Endodermal cell (in vitro differentiated cells): Measurements from ENCODE around the gene NOP9. TPM values are rescaled to one million over a fixed set of nuclear protein-coding genes. Genes with fewer than 3 reads are reported as not detected.

Source experiments
- DNase-seq: peaks from one replicate; pipeline ENCODE4 v3.0.0-alpha.2; 2017
- H3K27ac ChIP-seq: 2 replicates; pipeline ENCODE4 v1.5.1; 2013; ENCODE audit warnings: mild to moderate bottlenecking, low read depth, low read length, moderate library complexity
- H3K27me3 ChIP-seq: 2 replicates; pipeline ENCODE4 v1.6.1; 2013; ENCODE audit warnings: mild to moderate bottlenecking, low read length, moderate library complexity; ENCODE audit not compliant: insufficient read depth, control insufficient read depth, poor library complexity, severe bottlenecking
- H3K36me3 ChIP-seq: 2 replicates; pipeline ENCODE4 v1.7.0; 2013; ENCODE audit warnings: mild to moderate bottlenecking, low read length, moderate library complexity; ENCODE audit not compliant: control insufficient read depth, insufficient read depth
- H3K4me1 ChIP-seq: one replicate; pipeline ENCODE4 v1.7.0; 2013; ENCODE audit warnings: low read length; ENCODE audit not compliant: control insufficient read depth, insufficient read depth
- H3K4me3 ChIP-seq: 2 replicates; pipeline ENCODE4 v1.5.1; 2013; ENCODE audit warnings: mild to moderate bottlenecking, low read length, moderate library complexity
- H3K9ac ChIP-seq: 2 replicates; pipeline ENCODE4 v1.6.1; 2013; ENCODE audit warnings: mild to moderate bottlenecking, low read length, moderate library complexity; ENCODE audit not compliant: poor library complexity, severe bottlenecking; ENCODE audit errors: extremely low read depth
- H3K9me3 ChIP-seq: 2 replicates; pipeline ENCODE4 v1.6.1; 2013; ENCODE audit warnings: mild to moderate bottlenecking, low read length, moderate library complexity; ENCODE audit not compliant: control insufficient read depth
- H3K27ac Mint-ChIP-seq: 2 replicates; pipeline ENCODE4 v1.8.0; 2020; ENCODE audit warnings: mixed read lengths
- H3K27me3 Mint-ChIP-seq: 2 replicates; pipeline ENCODE4 v1.8.0; 2021; ENCODE audit warnings: mild to moderate bottlenecking, mixed read lengths; ENCODE audit not compliant: insufficient read depth
- H3K36me3 Mint-ChIP-seq: 2 replicates; pipeline ENCODE4 v1.8.0; 2020; ENCODE audit warnings: low read depth, mixed read lengths
- H3K4me1 Mint-ChIP-seq: 2 replicates; pipeline ENCODE4 v1.8.0; 2020; ENCODE audit warnings: mixed read lengths
- H3K4me3 Mint-ChIP-seq: 2 replicates; pipeline ENCODE4 v1.8.0; 2020; ENCODE audit warnings: mild to moderate bottlenecking, moderate library complexity, mixed read lengths
- H3K9me3 Mint-ChIP-seq: 2 replicates; pipeline ENCODE4 v1.8.0; 2020; ENCODE audit warnings: mild to moderate bottlenecking, mixed read lengths
- CTCF ChIP-seq: fragments of 200-600 bp; sonication (generic); conservative IDR thresholded peaks from 2 replicates; pipeline ENCODE4 v1.5.0; 2021; ENCODE audit warnings: antibody characterized with exemption, mild to moderate bottlenecking
- WGBS, 2 experiments: methylation state at CpG; one replicate each; pipeline versions ENCODE4 v1.1.5 to v1.1.7; 2013; ENCODE audit warnings: missing lambda C conversion rate in 2 of 2, mixed read lengths in 1 of 2; ENCODE audit not compliant: insufficient coverage in 1 of 2, insufficient read length in 1 of 2; 5-methylcytosine and 5-hydroxymethylcytosine counted together
- total RNA-seq, 2 donors: library from RNA; stranded (reverse); fragmentation: NEBNext Ultra II Directional in 1 of 2; extraction: Animal tissue kit (Norgen Biotek cat#: 25700) in 1 of 2; gene quantifications; 2 replicates in 1 of 2; 3 replicates in 1 of 2; pipeline ENCODE4 v1.2.1, GENCODE V29; 2021

NOP9 gene
- total RNA-seq, 2 donors from 2014 or later = 31.1 to 32.0 TPM

- H3K9me3 ChIP-seq = no peaks in the 10 kb centered on the region
- no peaks in the 10 kb centered on the region for H3K4me1 Mint-ChIP-seq
- no peaks in the 10 kb centered on the region for H3K4me1 ChIP-seq
- H3K27me3 ChIP-seq = no peaks in the 10 kb centered on the region
- no peak for DNase-seq
- no peak overlapping the region for H3K4me3 Mint-ChIP-seq
- H3K4me3 ChIP-seq = no peak overlapping the region
- 90 to 95% methylated on average over 8 to 9 of the region's 9 CpGs for WGBS, 2 experiments
- peaks cover 26% of the 10 kb centered on the region for H3K36me3 ChIP-seq
- peaks cover 20% of the 10 kb centered on the region for H3K36me3 Mint-ChIP-seq
- no peak overlapping the region for H3K27ac Mint-ChIP-seq
- H3K9ac ChIP-seq = no peak overlapping the region
- no peaks in the 10 kb centered on the region for H3K9me3 Mint-ChIP-seq
- no peak for TF ChIP-seq CTCF
- H3K27ac ChIP-seq = no peak overlapping the region
- H3K27me3 Mint-ChIP-seq = no peaks in the 10 kb centered on the region
Measured at GRCh38 chr14:24290746-24291145, 8.9 kb upstream of the NOP9 start.

GRCh38 chr14:24291446-24292117, 8.1 kb upstream of the NOP9 start:
- no peak for DNase-seq
- Histone ChIP-seq H3K36me3 (peaks cover 33% of the 10 kb centered on the region), H3K9ac (no peak overlapping the region), H3K4me3 (no peak overlapping the region), H3K27ac (no peak overlapping the region), H3K27me3 (no peaks in the 10 kb centered on the region), H3K4me1 (no peaks in the 10 kb centered on the region), H3K9me3 (no peaks in the 10 kb centered on the region)
- WGBS, 2 experiments = 87% methylated on average over 3 of the region's 3 CpGs; no CpG with 5 or more reads in 1 of the 2 experiments
- H3K4me3 Mint-ChIP-seq = no peak overlapping the region
- no peak for TF ChIP-seq CTCF
- peaks cover 28% of the 10 kb centered on the region for H3K36me3 Mint-ChIP-seq
- H3K27me3 Mint-ChIP-seq = no peaks in the 10 kb centered on the region
- no peak overlapping the region for H3K27ac Mint-ChIP-seq
- no peaks in the 10 kb centered on the region for H3K9me3 Mint-ChIP-seq
- H3K4me1 Mint-ChIP-seq = no peaks in the 10 kb centered on the region

- Mint-ChIP-seq H3K9me3 (no peaks in the 10 kb centered on the region), H3K27me3 (no peaks in the 10 kb centered on the region), H3K4me1 (no peaks in the 10 kb centered on the region), H3K4me3 (no peak overlapping the region), H3K36me3 (peaks cover 28% of the 10 kb centered on the region), H3K27ac (no peak overlapping the region)
- no peak overlapping the region for H3K4me3 ChIP-seq
- no peak for DNase-seq
- no peak for TF ChIP-seq CTCF
- 95 to 96% methylated on average over 9 to 11 of the region's 11 CpGs for WGBS, 2 experiments
- peaks cover 33% of the 10 kb centered on the region for H3K36me3 ChIP-seq
- H3K27ac ChIP-seq = no peak overlapping the region
- no peaks in the 10 kb centered on the region for H3K9me3 ChIP-seq
- no peaks in the 10 kb centered on the region for H3K4me1 ChIP-seq
- H3K27me3 ChIP-seq = no peaks in the 10 kb centered on the region
- no peak overlapping the region for H3K9ac ChIP-seq
Measured at GRCh38 chr14:24292118-24292807, 7.4 kb upstream of the NOP9 start.
